GM12891 (cell line): ENCODE measurements around the gene PLCE1.

ENCODE experiments used
- DNase-seq: peaks from one replicate; pipeline ENCODE4 v3.0.0; 2011; ENCODE audit warnings: low spot score; ENCODE audit not compliant: insufficient read length
- FAIRE-seq: peaks from 2 replicates; lab custom pipeline; 2011; peaks lifted over from hg19 to GRCh38; lab: Jason Lieb, UNC
- PAX5 ChIP-seq: IDR thresholded peaks from 2 replicates; pipeline ENCODE4 v1.6.1; 2011; ENCODE audit warnings: low read length, moderate library complexity, mild to moderate bottlenecking; ENCODE audit not compliant: insufficient read depth, severe bottlenecking
- POLR2A ChIP-seq: IDR thresholded peaks from 2 replicates; pipeline ENCODE4 v1.6.1; 2011; ENCODE audit warnings: low read depth, low read length, control low read depth
- POLR2AphosphoS5 ChIP-seq: IDR thresholded peaks from 2 replicates; pipeline ENCODE4 v1.6.1; 2011; ENCODE audit warnings: low read depth, low read length, control low read depth
- POU2F2 ChIP-seq: IDR thresholded peaks from 2 replicates; pipeline ENCODE4 v1.6.1; 2011; ENCODE audit warnings: low read depth, mild to moderate bottlenecking, control low read depth, low read length, moderate library complexity
- SPI1 ChIP-seq: IDR thresholded peaks from 2 replicates; pipeline ENCODE4 v1.6.1; 2011; ENCODE audit warnings: low read depth, low read length, control low read depth
- TAF1 ChIP-seq: IDR thresholded peaks from 2 replicates; pipeline ENCODE4 v1.6.1; 2011; ENCODE audit warnings: low read depth, low read length, control low read depth

The PLCE1 gene

DNA sequence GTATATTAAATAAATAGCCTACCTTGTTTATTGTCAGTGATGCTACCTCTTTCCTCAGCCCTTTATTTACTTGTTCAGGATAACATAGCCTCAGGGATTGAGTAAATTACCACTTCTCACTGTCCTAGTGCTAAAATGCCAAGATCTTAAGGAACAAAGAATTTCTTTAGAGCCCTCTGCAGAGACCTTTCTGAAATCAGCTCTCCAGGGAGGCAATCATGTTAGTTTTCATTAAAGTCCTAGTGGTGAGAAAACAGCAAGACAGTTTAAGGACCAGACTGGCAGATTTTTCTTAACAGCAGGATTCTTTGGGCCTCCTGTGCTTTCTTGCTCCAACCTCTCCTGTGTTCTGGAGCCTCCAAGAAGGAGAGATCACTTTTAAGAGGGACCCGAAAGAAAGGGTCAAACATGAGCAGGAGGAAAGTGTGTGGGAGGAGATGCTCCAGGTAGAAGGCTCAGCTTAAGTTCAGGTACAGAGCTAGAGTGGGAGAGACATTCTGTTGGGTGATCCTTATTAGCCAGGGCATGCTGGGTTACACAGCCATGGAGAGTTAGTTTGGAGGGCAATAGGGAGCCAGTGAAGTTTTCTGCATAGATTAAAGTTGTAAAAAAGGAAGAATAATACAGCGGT is 1.2 kb upstream of the PLCE1 start:
- DNase-seq = no peak
- no peak for TF ChIP-seq POLR2A
- no peak for TF ChIP-seq POLR2AphosphoS5
- no peak for TF ChIP-seq TAF1
- TF ChIP-seq POU2F2 = no peak
- no peak for TF ChIP-seq SPI1
- no peak for TF ChIP-seq PAX5
- FAIRE-seq = no peak

DNA sequence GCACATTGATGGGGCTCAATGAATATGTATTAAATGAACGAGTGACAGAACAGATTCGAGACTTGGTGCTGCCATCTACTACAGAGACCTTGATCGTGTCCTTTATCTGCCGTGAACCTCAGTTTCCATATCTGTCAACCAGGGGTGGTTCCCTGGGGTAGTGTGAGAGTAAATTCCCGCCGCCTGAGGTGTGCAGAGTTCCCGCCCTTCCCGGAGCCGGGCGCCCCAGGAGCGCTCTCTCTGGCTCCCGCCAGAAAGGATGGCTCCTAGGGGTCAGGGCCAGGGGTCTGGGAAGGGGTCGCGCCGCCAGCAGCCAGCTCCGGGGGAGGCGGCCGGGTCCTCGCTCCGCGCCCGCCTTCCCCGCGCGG is 333 bp upstream of the PLCE1 start:
- DNase-seq (no peak), FAIRE-seq (no peak)
- TF ChIP-seq TAF1 (no peak), PAX5 (no peak), POU2F2 (no peak), POLR2A (no peak)

DNA sequence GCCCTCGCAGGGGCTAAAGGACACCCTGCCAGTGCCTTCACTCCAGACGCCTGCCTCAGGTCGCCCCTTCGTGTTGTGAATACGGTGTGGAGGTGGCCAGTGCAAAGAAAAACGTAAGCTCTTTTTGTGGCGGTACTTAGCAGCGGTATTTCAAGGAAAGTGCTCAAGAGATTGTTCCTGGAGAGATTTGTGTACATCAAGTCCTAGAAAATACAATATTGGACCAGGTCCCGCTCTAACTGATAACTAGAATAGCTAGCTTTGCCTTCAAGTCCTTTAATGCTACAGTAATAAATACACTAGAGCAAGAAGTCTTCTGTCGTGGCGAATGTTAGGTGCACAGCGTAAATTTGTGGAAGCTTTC is 689 bp downstream of the PLCE1 start:
- FAIRE-seq (no peak), DNase-seq (no peak)
- TF ChIP-seq POLR2A (no peak), POU2F2 (no peak), POLR2AphosphoS5 (no peak), TAF1 (no peak), SPI1 (no peak), PAX5 (no peak)

DNA sequence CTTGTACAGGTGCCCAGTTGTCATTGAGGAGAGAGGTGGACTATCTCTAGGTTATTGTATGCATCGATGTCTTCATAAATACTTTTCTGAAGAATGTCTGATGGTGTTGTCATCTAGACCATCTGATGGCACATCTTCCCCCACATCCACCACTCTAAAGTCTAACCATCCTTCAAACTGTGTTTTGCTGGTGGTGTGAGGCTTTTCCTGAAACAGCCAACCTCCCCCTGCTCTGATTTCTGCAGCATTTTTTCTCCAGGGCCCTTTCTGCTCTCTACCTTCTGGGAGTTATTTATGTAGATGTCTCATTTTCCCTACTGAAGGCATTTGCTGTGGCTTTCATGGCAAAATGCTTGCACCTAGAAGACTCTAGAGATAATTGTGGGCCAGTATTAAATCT is 1.5 kb downstream of the PLCE1 start:
- no peak for DNase-seq
- FAIRE-seq = no peak
- TF ChIP-seq SPI1 = no peak
- TF ChIP-seq POLR2AphosphoS5 = no peak
- no peak for TF ChIP-seq POU2F2
- TF ChIP-seq TAF1 = no peak
- TF ChIP-seq PAX5 = no peak
- TF ChIP-seq POLR2A = no peak

DNA sequence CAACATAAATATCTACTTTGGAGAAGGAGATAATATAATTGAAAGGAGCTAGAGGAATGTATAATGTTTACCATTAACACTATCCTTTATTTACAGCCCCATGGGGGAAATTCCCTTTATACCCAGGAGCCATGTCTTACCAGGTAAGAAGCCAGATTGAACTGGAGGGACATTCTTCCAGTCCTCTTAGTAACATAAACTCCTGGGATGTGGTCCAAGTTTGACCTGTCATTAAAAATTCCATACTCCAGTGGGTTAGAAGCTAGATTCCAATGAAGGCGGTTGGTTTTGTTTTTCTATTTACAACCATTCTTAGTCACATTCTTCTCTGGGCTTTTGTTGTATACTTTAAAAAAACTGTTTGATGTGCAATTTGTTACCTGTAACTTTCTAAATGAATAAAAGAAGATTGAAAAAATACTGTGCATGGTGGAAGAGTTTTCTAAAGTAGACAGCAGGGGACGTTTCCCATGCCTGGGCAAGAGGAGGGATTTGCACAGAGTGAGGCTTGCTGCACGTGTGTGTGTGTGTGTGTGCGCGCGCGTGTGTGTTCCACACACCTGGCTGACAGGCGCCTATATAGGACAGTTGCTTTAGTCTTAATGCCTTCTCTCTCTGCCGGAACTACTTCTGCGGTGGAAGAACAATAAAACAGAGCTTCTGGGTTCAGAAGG is 2.0 kb downstream of the PLCE1 start:
- DNase-seq (no peak), FAIRE-seq (no peak)
- TF ChIP-seq POLR2A (no peak), PAX5 (no peak), TAF1 (no peak), SPI1 (no peak), POLR2AphosphoS5 (no peak), POU2F2 (no peak)

DNA sequence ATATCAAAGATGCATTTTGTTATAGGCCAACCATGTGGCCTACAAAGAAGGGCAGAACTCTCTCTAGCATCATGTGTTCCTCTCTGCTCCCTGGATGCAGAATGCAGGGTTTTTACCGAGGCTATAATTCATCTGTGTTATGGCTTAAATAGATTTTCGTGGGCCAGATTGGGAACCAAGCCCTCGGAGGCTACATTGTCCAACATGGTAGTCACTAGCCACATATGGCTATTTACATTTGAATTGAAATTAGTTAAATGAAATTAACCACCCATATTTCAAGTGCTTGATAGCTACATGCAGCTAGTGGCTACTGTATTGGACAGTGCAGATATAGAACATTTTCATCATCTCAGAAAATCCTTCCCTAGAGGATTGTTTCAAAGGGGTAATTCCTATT is 2.8 kb downstream of the PLCE1 start:
- DNase-seq (no peak), FAIRE-seq (no peak)
- TF ChIP-seq PAX5 (no peak), POU2F2 (no peak), SPI1 (no peak), POLR2AphosphoS5 (no peak), TAF1 (no peak), POLR2A (no peak)

DNA sequence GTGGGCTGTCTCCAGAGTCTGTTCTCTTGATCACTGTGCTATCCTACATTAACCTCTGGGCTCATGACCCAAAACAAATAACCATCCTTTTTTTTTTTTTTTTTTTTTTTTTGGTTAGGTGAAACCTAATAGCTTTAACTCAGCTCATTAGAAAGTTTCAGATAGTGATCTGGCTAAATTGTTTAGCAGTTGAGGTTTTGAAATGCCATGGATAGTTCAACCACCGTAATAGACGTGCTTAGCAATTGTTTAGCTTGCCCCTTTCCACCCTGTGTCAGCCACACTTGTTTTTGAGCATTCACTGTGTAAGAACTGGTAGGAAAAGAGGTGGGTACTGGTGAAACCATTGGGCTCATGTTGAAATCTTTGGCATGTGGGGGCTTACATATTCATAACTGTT is 3.8 kb downstream of the PLCE1 start:
- TF ChIP-seq PAX5 = no peak
- no peak for TF ChIP-seq TAF1
- no peak for TF ChIP-seq POLR2AphosphoS5
- no peak for TF ChIP-seq POU2F2
- TF ChIP-seq POLR2A = no peak
- no peak for TF ChIP-seq SPI1
- no peak for FAIRE-seq
- DNase-seq = no peak

DNA sequence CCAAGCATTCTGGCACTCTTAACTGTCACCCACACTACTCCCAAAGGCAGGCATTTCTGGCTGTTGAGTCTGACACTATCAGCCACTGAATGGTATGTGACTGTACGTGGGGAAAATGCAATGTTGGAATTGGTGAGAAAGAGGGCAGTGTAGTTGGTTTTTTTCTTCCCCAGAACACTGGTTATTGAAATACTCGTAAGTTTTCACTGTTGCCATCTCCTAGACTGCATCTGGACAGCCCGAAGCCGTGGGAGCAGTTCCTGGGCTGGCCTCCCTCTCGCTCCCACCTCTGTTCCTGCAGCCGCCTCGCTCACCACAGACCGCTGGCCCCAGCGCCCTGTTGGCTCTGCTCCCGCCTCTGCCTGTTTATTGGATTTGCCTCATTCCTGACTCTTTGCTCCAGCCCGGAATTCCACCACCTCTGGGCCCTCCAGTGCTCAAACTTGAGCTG is 5.7 kb downstream of the PLCE1 start:
- DNase-seq (no peak), FAIRE-seq (no peak)
- no peak for TF ChIP-seq POU2F2
- TF ChIP-seq POLR2AphosphoS5 = no peak
- no peak for TF ChIP-seq POLR2A
- TF ChIP-seq SPI1 = no peak
- TF ChIP-seq PAX5 = no peak
- no peak for TF ChIP-seq TAF1

DNA sequence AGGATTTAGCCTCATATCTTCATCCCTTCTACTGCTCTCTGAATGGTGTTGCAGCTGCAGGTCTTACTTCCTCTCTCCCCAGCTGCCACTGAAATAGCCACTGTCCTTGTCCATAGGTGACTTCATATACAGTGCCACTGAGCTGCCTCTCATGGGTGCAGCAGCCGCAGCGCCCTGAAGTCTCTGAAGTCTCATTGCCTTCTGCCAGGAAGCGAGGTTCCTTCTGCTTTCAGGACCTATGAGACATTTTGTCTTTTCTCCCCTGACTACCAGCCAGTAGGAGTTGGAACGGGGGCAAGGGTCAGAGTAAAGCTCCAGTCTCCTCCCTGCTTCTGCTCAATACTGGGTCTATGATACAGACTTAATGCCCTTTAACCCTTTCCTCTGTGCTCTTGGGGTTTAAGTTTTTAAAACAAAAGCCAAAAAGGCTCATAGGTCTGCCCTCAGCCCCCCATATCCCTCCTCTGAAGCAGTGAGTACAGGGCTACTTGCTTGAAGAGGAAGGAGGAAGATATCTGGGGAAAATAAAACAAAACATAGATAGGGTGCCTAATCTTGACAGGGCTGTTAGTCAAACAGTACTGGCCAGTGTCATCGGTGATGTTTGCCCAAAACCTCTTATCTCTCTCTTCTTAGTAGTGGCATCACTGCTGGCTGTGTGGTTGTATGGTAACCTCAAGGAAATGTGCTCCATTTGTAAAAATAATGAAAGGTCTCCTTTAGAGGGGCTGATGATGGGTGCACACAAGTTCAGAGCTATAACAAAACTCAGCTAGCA is 7.1 kb downstream of the PLCE1 start:
- DNase-seq (no peak), FAIRE-seq (no peak)

DNA sequence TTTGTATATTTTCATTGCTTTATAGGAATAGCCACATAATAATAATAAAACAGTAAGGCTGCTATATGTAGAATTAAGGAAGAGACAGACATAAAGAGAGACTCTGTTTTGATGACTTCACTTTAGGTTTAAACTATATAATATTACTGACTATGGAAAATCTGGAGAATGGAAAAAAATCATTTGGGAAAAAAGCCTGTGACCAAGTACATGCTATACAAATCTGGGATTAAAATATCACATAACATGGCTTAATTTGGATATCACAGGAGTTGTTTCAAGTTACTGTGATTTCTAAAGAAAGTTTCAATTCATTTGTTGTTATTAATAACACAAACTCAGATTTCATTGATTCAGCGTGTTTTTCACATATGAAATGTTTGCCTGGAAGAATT is 7.7 kb downstream of the PLCE1 start:
- TF ChIP-seq PAX5 (no peak), SPI1 (no peak), TAF1 (no peak), POLR2A (no peak), POLR2AphosphoS5 (no peak), POU2F2 (no peak)
- FAIRE-seq (no peak), DNase-seq (no peak)

More for the DNA sequence above, 7.1 kb downstream of the PLCE1 start:
- TF ChIP-seq POU2F2 = no peak
- TF ChIP-seq TAF1 = no peak
- TF ChIP-seq PAX5 = no peak
- no peak for TF ChIP-seq POLR2A
- no peak for TF ChIP-seq SPI1
- TF ChIP-seq POLR2AphosphoS5 = no peak

DNA sequence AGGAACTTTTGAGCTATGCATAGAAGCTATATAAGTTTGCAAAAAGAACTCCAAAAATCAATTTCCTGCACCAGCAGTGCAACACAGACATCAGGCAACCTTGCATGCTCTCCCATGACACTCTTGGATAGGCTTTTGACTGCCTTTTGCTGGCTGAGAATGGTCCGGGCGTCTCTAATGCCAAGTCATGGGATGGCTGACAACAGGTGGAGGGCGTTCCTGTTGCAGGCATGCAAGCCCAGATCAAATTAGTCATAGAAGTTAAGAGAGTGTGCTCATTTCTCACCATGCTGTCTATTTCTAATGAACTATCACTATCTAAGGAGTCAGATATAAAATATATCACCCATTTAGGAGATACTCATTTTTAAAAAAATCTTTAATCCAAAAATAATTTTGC is 8.4 kb downstream of the PLCE1 start:
- DNase-seq (no peak), FAIRE-seq (no peak)
- TF ChIP-seq POLR2AphosphoS5 (no peak), TAF1 (no peak), SPI1 (no peak), PAX5 (no peak), POU2F2 (no peak), POLR2A (no peak)
